ENCODE data around the gene BABAM2.

GRCh38 chr2:28228434-28228995 lies 338.0 kb downstream of the BABAM2 start:
- 0 out of 2 replicates have a peak, but pooled peaks have one; percentile 27 for TF ChIP-seq CTCF (conservative IDR thresholded peaks at IDR 0.05; ENCODE audit: low read depth, low read length)
- TF ChIP-seq EZH2 (IDR thresholded peaks at IDR 0.05; ENCODE audit: low read length, unreplicated experiment), result no peak

Measured in PC-3 (cell line).